HG02642 (cell line): Measurements from ENCODE around the gene PTPRG.

Experiments used
- ATAC-seq: cut with Tn5 transposase; IDR thresholded peaks from one replicate; pipeline ENCODE4 v1.9.1; 2021; ENCODE audit warnings: mild to moderate bottlenecking; ENCODE audit not compliant: unreplicated experiment, poor library complexity

Gene PTPRG

GRCh38 chr3:62318752-62319569, 757.6 kb downstream of the PTPRG start:
- ATAC-seq, result peak; percentile 99

- ATAC-seq, result no peak
These were observed 758.3 kb downstream of the PTPRG start for GRCh38 chr3:62319570-62320243.

GRCh38 chr3:62323241-62323640, 761.9 kb downstream of the PTPRG start:
- ATAC-seq, result no peak

- ATAC-seq, result no peak
These were observed 764.5 kb downstream of the PTPRG start for GRCh38 chr3:62325896-62326295.

- ATAC-seq, result no peak
These were observed 768.6 kb downstream of the PTPRG start for GRCh38 chr3:62329971-62330370.

- no peak for ATAC-seq
These were observed 770.6 kb downstream of the PTPRG start for GRCh38 chr3:62332017-62332416.

GRCh38 chr3:62332835-62333244, 771.5 kb downstream of the PTPRG start:
- no peak for ATAC-seq

GRCh38 chr3:62335196-62335595, 773.8 kb downstream of the PTPRG start:
- no peak for ATAC-seq

GRCh38 chr3:62343755-62344154, 782.4 kb downstream of the PTPRG start:
- ATAC-seq, result no peak
